Activated CD4-positive, CD25-positive, alpha-beta regulatory T cell (primary cell): ENCODE measurements around the gene CD93.

ENCODE experiments used
- DNase-seq, 4 experiments: peaks; one replicate each; lab custom pipeline; 2025; lab: John Stamatoyannopoulos, UW

Gene CD93

DNA sequence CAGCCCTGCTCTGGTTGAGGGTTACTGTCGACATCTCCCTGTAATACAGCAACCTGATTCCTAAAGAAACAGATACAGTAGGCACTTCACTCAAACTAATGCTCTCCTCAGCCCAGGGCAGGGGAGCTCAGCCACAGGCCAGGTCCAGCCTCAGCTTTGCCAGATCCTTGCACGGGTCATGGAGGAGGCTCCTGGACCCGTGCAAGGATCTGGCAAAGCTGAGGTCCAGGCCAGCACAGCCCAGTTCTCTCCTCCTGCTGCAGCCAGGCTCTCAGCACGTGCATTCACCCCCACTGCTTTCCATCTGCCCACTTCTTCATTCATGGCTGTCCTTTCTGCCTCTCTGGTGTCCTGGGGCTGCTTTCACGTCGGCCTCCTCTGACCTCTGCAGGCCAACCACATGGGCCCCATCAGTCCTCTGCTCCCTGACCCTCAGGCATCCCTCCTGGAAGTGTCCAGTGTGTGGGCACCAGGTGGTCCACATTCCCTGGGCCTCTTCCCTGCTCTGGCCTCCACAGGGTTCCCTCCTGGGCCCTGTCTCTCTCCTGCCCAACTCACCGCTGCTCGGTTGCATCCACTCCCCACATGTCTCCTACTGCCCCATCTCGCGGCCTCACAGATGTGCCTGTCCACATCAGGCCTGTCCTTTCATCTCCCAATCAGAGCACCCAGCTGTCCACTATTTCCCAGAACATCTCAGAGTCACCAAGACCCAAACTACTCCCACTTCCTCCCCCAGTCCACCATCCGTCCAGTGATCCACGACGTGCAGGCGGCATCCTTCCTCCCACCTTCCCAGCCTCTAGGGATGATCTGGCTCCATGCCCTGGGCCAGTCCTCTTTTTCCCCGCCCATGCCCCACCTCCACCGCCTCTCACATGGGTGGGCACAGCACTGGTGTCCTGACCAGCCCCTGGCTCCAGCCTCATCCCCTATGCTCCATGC, 11.8 kb upstream of the CD93 start:
- DNase-seq = no peak

DNA sequence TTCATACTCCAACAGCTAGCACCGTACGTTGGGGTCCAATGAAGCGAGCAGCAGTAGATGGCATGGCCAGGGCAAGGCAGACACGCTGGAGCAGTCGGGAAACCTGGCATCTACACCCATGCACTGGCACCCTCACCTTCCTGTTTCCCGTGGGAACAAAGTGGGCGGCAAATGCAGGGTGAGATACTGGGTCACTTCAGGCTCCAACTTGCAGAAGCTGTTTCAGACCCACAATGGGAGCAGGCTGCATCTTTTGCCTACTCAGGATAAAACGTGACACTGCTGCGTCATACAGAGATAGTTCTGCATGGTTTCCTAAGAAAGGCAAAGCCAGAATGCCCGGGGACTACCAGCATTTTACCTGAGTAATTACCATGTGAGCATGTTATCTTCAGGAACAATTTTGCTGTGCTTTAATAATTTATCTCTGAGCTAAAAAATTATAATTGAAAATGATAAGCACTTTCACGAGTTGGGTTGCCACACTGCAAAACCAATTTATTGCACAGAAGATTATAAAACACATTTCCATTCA, 10.9 kb upstream of the CD93 start:
- DNase-seq = no peak

DNA sequence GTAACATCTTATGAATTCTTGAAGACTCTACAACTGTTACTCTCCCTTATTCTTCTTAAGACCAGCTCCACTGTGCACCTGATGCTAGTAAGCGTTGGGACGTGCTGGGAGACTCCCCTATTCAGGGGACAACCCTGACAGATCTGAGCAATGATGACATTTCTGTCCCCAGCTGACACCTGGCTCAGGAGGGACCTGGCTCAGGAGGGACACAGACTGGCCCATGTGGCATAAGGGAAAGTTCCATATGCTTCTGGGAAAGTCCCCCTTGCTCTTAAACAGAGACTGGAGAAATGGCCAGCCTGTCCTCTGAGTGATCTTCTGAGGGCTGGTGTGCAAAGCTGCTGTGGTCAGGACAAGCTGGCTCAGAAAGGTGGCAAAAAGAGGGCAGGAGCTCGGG, 10.0 kb upstream of the CD93 start:
- DNase-seq = no peak

DNA sequence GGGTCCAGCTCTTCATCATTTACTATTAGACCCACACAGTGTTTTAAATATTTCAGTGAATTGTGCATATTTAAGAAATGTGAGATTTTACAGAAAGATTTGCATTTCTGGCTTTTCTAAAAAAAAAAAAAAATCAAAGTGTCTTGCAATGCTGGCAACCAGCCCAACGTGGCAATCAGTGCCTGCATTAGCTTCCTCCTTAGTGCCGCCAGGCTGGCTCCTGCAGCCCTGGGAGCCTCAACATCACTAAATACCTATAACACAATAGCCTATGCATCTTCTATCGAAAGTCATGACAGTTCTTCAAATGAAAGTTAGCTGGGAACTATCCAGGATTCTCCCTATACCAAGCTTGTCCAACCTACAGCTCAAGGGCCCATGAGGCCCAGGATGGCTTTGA, 9.4 kb upstream of the CD93 start:
- no peak for DNase-seq

DNA sequence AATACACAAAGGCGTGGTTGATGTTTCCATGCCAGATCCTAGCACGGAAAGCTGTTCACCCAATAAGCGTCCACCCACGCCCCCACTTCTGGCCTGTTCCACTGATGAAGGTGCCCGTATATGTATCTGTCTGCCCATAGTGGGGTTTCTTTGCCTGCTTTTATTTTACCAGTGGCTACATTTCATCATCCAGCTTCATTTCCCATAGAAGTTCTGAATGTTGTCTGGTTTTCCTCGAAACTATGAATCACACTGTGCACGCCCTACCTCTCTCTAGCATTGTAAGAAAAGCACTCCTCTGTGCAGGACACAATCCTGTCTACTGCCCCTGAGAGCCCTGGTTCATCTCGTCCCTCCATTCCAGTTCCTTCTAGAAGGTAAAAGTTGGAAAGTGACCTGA, 8.8 kb upstream of the CD93 start:
- no peak for DNase-seq

DNA sequence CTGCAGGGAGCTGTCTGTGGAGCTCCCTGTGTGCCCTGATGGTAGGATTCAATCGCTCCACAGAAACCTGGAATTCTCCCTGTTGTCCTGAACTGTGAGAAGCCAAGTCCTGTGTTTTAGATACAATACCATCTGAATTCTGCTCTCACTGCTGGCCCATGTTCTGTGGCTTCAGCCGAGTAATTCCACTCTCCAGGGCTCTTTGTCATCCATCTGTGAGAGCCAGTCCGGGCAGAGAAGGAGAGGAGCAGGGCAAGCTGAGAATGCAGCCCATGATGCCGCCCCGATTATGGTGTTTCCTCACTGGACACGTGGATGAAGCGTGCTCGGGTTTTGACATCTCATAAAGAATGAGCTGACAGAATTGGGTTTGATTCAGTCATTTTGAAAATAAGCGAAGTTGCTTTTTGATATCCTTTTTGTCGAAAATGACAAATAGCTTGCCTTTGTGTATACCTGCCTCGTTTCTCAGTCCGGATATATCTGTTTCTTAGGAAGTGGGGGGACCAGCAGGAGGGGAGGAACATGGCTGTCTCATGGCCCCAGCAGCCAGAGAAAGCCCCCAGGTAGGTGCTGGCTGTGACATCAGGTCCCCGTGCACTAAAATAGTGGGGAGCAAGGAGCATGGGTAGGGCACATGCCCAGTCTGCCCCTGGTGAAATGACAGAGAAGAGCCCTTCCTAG, 8.2 kb upstream of the CD93 start:
- DNase-seq = no peak

DNA sequence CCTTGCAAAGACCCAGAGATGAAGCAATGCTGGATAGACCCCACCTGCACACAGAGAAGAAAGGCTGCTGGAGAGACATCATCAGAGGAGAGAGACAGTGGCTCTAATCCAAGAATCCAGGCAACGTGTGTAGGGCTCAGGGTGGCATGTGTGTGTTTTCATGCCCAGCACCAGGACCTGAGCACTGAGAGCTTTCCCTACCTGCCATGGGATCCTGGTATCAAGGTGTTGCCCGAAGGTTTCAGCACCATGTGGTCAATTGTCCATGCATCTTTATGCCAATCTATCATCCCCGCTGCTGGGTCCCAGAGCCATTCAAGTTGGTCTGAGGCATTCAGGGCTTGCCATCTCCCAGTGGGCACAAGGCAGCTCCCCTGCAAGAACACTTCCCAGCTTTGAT, 7.5 kb upstream of the CD93 start:
- no peak for DNase-seq

DNA sequence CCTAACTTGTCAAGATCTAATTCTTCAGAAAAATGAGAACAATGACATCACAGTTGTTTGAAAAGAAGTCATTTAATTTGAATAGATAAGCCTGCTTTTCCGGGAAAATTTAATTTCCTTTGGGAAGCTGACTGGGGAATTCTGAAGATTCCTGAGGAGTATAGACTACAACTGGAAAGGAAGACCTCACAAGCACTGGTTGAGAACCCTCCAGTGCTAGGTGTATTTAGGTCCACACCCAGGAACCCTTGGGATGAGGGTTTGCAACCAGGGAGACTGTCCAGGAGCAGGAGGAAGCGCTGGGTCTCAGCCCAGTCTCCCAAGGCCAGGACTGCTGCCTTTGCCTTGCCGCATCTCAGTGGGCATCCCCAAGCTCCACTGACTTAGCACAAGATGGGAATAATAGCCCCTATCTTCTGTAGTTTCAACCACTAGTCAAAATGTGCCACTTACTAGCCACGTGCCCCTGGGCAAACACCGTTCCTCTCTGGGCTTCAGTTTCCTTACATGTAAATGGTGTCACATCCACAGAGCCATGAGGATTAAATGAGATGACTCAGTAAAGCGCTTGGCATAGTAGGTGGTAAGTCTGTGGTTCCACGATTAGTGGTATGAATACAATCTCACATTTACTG, 6.9 kb upstream of the CD93 start:
- no peak for DNase-seq

DNA sequence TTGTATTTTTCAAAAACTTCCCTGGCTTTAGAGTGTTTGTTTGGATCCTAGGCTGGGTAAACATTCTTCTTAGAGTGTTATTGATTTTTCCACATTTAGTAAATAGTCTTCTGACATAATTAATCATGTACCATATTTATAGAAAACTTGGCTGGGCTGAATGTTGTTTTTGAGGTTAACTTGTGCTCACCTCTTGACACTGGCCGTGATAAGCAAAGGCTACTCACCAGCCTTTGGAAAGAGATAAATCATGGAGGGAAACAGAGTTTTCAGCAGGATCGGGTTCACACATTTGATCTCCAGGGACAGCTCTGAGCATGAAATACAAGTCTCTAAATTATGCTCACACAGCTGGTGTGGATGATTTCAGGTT, 6.2 kb upstream of the CD93 start:
- DNase-seq = no peak

DNA sequence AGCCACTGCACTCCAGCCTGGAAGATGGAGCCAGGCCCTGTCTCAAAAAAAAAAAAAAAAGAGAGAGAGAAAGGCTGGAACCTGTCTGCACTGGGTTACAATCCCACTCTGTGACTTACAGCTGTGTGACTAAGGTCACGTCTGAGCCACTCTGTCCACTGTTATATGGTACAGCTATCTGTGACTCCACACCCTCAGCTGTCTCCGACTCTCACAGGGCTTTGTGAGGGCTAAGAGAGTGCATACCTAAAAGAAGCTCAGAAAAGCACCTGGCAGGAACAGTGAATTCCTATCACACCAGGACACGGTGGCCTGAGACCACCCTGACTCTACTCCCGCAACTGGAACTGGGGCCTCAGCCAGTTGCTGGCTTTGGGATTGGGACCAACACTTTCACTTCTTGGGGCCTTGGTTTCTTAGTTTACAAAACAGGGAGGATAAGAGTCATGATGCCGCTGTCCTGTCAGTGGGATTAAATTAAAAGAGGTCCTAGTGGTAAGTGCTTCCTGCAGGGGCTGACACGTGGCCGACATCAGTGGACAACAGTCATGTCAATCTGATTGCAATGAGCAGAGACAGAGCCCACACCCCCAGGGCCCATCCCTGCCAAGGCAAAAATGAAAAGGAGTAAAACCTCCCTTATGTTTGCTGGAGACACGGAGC, 5.7 kb upstream of the CD93 start:
- no peak for DNase-seq

DNA sequence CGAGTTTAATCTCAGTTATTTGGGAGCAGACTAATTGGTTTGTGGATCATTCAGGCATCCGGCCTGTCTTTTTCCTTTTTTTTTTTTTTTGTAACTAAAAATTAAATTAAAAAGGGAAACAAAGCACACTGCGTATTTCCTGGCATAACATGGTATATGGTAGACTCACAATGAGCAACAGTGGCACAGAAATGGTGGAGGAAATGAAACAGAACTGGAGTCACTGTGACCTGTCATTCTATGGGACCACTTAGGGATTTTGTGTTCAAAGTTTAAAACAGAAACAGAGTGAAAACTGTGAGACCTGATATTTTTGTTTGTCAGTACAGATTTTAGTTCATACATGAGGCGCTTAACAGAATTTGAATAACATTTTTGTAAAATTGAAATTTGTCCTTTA, 4.8 kb upstream of the CD93 start:
- DNase-seq = no peak

DNA sequence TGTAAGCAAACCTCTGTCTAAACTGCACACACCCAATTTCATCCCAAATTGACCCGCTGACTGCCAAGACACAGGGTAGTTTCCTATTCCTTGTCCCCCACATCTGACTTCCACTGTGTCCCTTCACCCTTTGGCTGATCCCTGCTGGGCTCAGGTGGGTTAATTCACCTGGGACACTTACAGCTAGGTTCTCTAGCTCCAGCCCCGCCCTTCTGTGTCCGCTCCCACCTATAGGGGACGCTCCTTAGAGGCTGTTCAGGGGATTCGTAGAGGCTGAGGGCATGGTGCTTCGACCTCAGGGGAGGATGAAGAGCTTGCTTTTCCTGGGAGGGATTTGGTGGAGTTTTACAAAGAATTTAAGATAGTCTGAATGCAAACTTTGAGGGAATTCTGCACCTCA, 4.0 kb upstream of the CD93 start:
- no peak for DNase-seq

DNA sequence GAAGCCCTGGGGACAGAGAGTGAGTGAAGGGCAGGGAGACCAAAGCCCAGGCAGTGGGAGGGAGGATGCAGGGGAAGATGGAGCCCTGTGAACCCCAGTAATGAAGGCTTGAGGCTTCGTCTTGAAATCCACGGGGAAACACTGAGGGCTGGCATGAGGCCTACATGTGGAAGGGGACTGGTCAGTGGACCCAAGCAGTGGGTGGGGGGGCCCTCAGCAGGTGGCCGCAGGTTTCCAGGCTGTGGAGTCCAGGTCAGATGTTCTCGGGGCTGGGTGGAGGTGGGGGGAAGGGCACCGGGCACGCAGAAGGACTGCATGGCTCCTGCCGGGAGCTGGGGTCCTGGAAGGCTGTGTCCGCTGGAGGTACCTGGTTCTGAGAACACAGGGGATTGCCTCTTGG, 2.7 kb upstream of the CD93 start:
- DNase-seq = no peak

DNA sequence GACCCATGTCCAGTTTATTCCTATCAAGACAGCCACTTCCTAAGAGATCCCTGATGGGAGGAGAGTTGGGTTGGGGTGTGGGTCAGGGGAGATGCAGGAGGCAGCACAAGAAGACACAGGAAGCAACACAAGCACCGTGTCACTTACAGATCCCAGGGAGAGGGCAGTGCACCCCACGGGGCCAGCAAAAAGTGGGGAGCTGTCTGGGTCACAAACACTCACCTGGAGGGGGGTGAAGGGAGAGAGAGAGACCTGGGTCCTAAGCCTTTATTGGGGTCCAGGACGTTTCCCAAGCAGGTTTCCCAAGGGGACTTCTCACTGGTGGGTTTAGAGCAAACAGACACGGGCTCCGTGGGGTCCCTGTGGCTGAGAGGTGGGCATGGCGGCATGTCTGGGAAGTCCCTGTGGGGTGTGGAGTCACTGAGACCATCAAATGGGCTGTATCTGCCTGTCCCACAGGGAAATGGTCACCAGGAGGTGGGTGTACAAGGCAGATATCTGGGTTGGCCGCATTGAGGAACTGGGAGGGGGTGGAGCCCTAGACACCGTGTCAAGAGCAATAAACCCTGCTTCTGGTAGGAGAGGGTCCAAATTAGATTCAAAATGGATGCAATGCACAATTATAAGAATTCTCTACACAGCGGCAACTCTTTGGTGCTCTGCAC, 1.6 kb upstream of the CD93 start:
- DNase-seq = no peak

DNA sequence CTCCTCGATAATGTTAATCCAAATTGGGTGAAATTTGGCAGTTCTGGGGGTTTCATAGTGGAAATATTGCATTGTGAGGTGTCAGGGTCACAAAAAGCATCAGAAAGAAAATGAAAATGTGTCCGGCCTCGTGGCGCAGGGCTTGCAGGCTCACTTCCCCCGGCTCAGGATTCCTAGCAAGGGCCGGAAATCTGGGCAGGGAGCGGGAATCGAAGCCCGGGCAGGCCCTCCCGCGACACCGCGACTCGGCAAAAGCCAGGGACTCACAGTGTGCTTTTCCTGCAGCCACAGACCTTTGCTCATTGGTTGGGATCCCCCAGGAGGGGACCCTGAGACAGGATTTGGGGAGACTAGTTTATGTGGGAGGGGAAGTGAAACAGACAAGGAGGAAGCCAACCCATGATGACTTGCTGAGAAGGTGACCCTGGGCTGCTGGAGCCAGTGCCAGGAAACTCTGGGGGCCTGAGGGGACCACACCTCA, 847 bp upstream of the CD93 start:
- DNase-seq = no peak

DNA sequence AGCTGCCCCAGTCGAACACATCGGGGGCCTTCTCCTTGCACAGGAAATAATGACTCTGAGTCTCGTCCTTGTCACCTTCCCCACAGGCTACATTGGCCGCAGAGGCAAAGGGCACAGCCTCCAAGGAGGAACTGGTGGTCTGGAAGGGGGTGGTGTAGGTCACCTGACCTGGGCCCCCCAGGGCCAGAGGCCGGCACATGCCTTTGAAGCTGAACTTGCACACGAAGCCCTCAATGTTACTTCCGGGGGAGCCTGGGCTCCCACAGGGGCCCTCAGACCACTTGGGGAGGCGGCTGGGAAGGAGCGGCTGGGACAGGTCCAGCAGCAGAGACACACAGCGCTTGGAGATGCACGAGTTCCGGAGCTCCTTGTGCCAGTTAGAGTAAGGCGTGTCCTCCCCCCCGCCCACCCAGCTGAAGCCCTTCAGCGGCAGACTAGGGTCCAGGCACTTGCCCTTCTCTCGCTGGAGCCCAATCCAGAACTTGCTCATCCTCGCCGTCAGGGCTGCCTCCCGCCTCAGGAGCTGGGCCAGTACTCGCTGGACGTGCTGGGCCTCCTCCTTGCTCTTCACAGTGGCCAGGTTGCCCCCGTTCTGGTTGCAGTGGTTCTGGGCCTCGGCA, 578 bp downstream of the CD93 start:
- no peak for DNase-seq

DNA sequence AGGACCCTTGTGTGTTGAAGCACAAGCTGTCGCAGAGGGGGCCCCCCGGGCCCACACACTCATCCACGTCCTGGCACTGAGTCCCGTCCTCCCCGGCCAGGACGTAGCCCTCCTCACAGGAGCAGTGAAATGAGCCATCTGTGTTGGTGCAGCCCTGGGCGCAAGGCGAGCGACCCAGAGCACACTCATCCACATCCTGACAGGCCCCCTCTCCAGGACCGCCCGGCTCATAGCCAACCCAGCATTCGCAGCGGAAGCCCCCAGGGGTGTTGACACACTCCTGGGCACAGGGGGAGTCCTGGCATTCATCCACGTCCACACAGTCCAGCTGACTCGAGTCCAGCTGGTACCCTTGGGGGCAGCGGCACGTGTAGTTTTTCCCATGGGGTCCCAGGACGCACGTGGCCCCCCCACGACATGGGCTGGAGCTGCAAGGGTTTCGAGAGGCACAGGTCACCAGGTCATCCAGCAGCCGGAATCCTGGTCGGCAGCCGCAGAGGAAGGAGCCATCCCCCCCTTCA, 1.2 kb downstream of the CD93 start:
- no peak for DNase-seq

DNA sequence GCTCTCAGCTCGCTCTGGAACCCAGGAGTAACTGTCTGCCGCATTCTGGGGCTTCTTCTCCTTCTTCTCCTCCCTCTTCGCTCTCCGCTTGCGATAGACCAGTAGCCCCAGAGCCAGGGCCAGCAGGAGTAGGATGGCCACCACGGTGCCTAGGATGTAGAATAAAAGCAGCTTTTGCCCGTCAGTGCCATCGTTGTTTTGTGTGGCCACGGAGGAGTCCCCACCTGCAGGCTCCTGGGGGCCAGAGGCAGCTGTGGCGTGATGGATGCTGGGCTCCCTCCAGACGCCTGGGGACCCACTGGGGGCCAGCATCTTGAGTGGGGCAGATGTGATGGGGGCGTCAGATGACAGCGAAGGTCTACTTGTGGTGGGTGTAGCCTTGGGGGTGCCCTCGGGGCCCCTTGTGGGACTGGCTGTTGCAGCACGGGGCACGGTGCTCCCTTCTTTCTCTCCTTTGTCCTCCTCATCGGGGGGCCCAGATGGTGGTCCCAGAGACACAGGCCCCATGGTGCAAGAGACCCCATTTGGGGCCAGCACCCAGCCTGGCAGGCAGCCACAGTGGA, 1.8 kb downstream of the CD93 start:
- DNase-seq = no peak

DNA sequence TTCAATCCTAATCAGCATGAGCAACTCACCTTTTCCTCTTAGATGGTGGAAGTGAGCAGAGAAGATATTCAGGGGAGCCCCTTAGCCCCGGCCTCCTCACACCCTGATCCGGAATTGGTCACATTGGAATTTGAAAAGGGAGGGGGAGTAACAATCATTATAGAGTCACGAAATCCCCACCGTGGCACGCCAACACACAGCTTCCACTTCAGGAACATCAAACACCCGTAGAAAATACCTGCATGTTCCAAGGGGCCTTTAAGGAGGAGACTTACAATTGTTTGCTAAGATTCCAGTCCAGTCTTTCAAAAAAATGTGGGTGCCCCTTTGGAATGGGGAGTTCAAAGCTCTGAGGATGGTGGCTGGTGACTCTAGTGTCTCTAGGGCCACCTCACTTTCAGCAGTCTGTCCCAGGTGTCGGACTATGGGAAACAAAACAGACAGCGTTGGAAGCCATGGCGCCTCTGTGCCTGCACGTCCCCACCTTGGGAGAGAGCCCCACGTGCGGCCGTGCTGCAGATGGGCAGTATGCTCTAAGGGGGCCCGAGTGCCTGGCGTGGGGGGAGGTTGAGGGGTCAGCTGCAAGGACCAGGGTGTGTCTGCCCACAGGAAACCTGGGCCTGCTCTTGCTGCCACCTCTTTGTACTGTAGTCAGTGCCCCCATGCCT, 2.4 kb downstream of the CD93 start:
- DNase-seq = no peak
